WERI-Rb-1 (cell line): Measurements from ENCODE around the gene GDPD5.

Source experiments
- DNase-seq: peaks from one replicate; pipeline ENCODE4 v3.0.0-alpha.2; 2020
- H3K27ac ChIP-seq: fragments of 250-450 bp; sonication (Bioruptor Pico); 2 replicates; pipeline ENCODE4 v1.5.1; 2020; ENCODE audit warnings: mild to moderate bottlenecking, moderate library complexity
- H3K27me3 ChIP-seq: fragments of 250-450 bp; sonication (Bioruptor Pico); 2 replicates; pipeline ENCODE4 v1.5.1; 2021; ENCODE audit warnings: mild to moderate bottlenecking, low read depth, moderate library complexity; ENCODE audit not compliant: insufficient read depth, severe bottlenecking
- H3K36me3 ChIP-seq: fragments of 250-450 bp; sonication (Bioruptor Pico); 2 replicates; pipeline ENCODE4 v1.5.1; 2020; ENCODE audit warnings: mild to moderate bottlenecking, moderate library complexity
- H3K4me3 ChIP-seq: 2 replicates; pipeline ENCODE4 v1.5.1; 2011; ENCODE audit warnings: low read depth, mild to moderate bottlenecking, control low read depth, low read length
- H3K9me3 ChIP-seq: fragments of 250-450 bp; sonication (Bioruptor Pico); 2 replicates; pipeline ENCODE4 v1.5.1; 2021; ENCODE audit warnings: mild to moderate bottlenecking, moderate library complexity; ENCODE audit not compliant: severe bottlenecking
- CTCF ChIP-seq: IDR thresholded peaks from 2 replicates; pipeline ENCODE4 v1.5.1; 2011; ENCODE audit warnings: low read depth, mild to moderate bottlenecking, control low read depth, inconsistent platforms, low read length

Gene GDPD5

GRCh38 chr11:75431533-75432525 is 93.9 kb downstream of the GDPD5 start:
- DNase-seq, result no peak
- TF ChIP-seq CTCF, result 0 out of 2 replicates have a peak, but pooled peaks have one; percentile 21
- no peak overlapping the region for H3K27ac ChIP-seq
- H3K27me3 ChIP-seq, result no peaks in the 10 kb centered on the region
- no peak overlapping the region for H3K4me3 ChIP-seq
- H3K36me3 ChIP-seq, result peaks cover 12% of the 10 kb centered on the region
- H3K9me3 ChIP-seq, result no peaks in the 10 kb centered on the region

GRCh38 chr11:75430714-75431532 is 94.8 kb downstream of the GDPD5 start:
- Histone ChIP-seq H3K9me3 (no peaks in the 10 kb centered on the region), H3K27ac (no peak overlapping the region), H3K27me3 (no peaks in the 10 kb centered on the region), H3K36me3 (peaks cover 9% of the 10 kb centered on the region), H3K4me3 (no peak overlapping the region)
- TF ChIP-seq CTCF, result no peak
- no peak for DNase-seq

- Histone ChIP-seq H3K4me3 (no peak overlapping the region), H3K27me3 (no peaks in the 10 kb centered on the region), H3K36me3 (peaks cover 5% of the 10 kb centered on the region)
Observed at GRCh38 chr11:75429902-75430713, 95.6 kb downstream of the GDPD5 start.

GRCh38 chr11:75429641-75429901 is 96.2 kb downstream of the GDPD5 start:
- no peaks in the 10 kb centered on the region for H3K9me3 ChIP-seq
- no peak for DNase-seq
- TF ChIP-seq CTCF, result no peak
- H3K27me3 ChIP-seq, result no peaks in the 10 kb centered on the region
- H3K36me3 ChIP-seq, result peaks cover 1% of the 10 kb centered on the region; the same call in 1 of the 2 replicates
- no peak overlapping the region for H3K4me3 ChIP-seq
- H3K27ac ChIP-seq, result peak overlapping the region; percentile 38; the same call in 1 of the 2 replicates

More at GRCh38 chr11:75429902-75430713, 95.6 kb downstream of the GDPD5 start:
- no peak for DNase-seq
- TF ChIP-seq CTCF, result no peak
- no peaks in the 10 kb centered on the region for H3K9me3 ChIP-seq
- H3K27ac ChIP-seq, result no peak overlapping the region

- Histone ChIP-seq H3K9me3 (no peaks in the 10 kb centered on the region), H3K4me3 (no peak overlapping the region), H3K36me3 (no peaks in the 10 kb centered on the region), H3K27me3 (no peaks in the 10 kb centered on the region), H3K27ac (peak overlapping the region; percentile 38; the same call in 1 of the 2 replicates)
- DNase-seq, result peak; percentile 69
- no peak for TF ChIP-seq CTCF
Observed at GRCh38 chr11:75428989-75429640, 96.6 kb downstream of the GDPD5 start.
